Keratinocyte (primary cell): Measurements from ENCODE around the gene SEL1L2. TPM values are rescaled to one million over a fixed set of nuclear protein-coding genes. Genes with fewer than 3 reads are reported as not detected.

Experiments
- DNase-seq: peaks from one replicate; pipeline ENCODE4 v3.0.0-alpha.2; 2011; ENCODE audit warnings: low read depth, missing footprints, low spot score
- FAIRE-seq: peaks from 2 replicates; lab custom pipeline; 2011; peaks lifted over from hg19 to GRCh38; lab: Jason Lieb, UNC
- H2AFZ ChIP-seq: 2 replicates; pipeline ENCODE4 v1.6.0; 2012; ENCODE audit warnings: low read length, control low read depth, inconsistent platforms; ENCODE audit not compliant: control insufficient read depth
- H3K27ac ChIP-seq: 2 replicates; pipeline ENCODE4 v1.5.1; 2011; ENCODE audit warnings: low read length; ENCODE audit not compliant: control insufficient read depth, insufficient read depth
- H3K27me3 ChIP-seq: 3 replicates; pipeline ENCODE4 v1.6.0; 2011; ENCODE audit warnings: low read length; ENCODE audit not compliant: control insufficient read depth, insufficient read depth; ENCODE audit errors: extremely low read depth
- H3K36me3 ChIP-seq, 2 experiments: 2 replicates in 1 of 2; 3 replicates in 1 of 2; pipeline ENCODE4 v1.5.1; 2011; ENCODE audit warnings: low read length in 2 of 2, mild to moderate bottlenecking in 1 of 2; ENCODE audit not compliant: control insufficient read depth in 2 of 2, insufficient read depth in 2 of 2; ENCODE audit errors: extremely low read depth in 1 of 2
- H3K4me1 ChIP-seq: 3 replicates; pipeline ENCODE4 v1.5.1; 2011; ENCODE audit warnings: low read length; ENCODE audit not compliant: control insufficient read depth, insufficient read depth; ENCODE audit errors: extremely low read depth
- H3K4me2 ChIP-seq: 3 replicates; pipeline ENCODE4 v1.6.0; 2011; ENCODE audit warnings: low read depth, low read length; ENCODE audit not compliant: control insufficient read depth, insufficient read depth; ENCODE audit errors: extremely low read depth
- H3K4me3 ChIP-seq, 3 experiments: fragments of 200-600 bp in 1 of 3; sonication (generic) in 1 of 3; 2 replicates in 2 of 3; 3 replicates in 1 of 3; pipeline ENCODE4 v1.5.1; 2011 to 2016; ENCODE audit warnings: low read length in 3 of 3, mild to moderate bottlenecking in 3 of 3, control low read depth in 2 of 3, inconsistent platforms in 1 of 3, low read depth in 1 of 3, mixed read lengths in 1 of 3, mixed run types in 1 of 3, moderate library complexity in 1 of 3; ENCODE audit not compliant: control insufficient read depth in 2 of 3, insufficient read depth in 2 of 3; ENCODE audit errors: extremely low read depth in 1 of 3
- H3K79me2 ChIP-seq: 2 replicates; pipeline ENCODE4 v1.6.0; 2012; ENCODE audit warnings: low read length; ENCODE audit not compliant: control insufficient read depth, insufficient read depth
- H3K9ac ChIP-seq: 3 replicates; pipeline ENCODE4 v1.6.0; 2011; ENCODE audit warnings: low read length; ENCODE audit not compliant: control insufficient read depth, insufficient read depth; ENCODE audit errors: extremely low read depth
- H3K9me1 ChIP-seq: 3 replicates; pipeline ENCODE4 v1.6.0; 2011; ENCODE audit warnings: low read length; ENCODE audit not compliant: control insufficient read depth, insufficient read depth; ENCODE audit errors: extremely low read depth
- H3K9me3 ChIP-seq: 2 replicates; pipeline ENCODE4 v1.5.1; 2012; ENCODE audit warnings: low read depth, low read length; ENCODE audit not compliant: control insufficient read depth
- H4K20me1 ChIP-seq: 3 replicates; pipeline ENCODE4 v1.6.0; 2011; ENCODE audit warnings: low read length; ENCODE audit not compliant: control insufficient read depth, insufficient read depth; ENCODE audit errors: extremely low read depth
- CTCF ChIP-seq, 3 experiments: IDR thresholded peaks in 1 of 3; conservative IDR thresholded peaks in 1 of 3; optimal IDR thresholded peaks in 1 of 3; 2 replicates in 2 of 3; 3 replicates in 1 of 3; pipeline versions ENCODE3 to v1.5.1; 2011; ENCODE audit warnings: low read length in 3 of 3, mild to moderate bottlenecking in 3 of 3, moderate library complexity in 2 of 3, control low read depth in 1 of 3, inconsistent platforms in 1 of 3; ENCODE audit not compliant: insufficient read depth in 2 of 3; ENCODE audit errors: extremely low read depth in 1 of 3
- EZH2 ChIP-seq: IDR thresholded peaks from one replicate; pipeline ENCODE4 v1.6.1; 2012; ENCODE audit warnings: inconsistent platforms, mild to moderate bottlenecking, low read length, moderate library complexity
- dilution Hi-C: fragments of 300-500 bp; cut with MboI; formaldehyde crosslinking; loops from one replicate; pipeline ENCODE4 v1.7.0; 2020; ENCODE audit warnings: low sequenced_read_pairs; ENCODE audit not compliant: extremely low pct_ligation_motif_present
- polyA plus RNA-seq, 5 experiments: library from polyadenylated mRNA; depleted of rRNA in 3 of 5; stranded (reverse) in 3 of 5; stranded (forward) in 1 of 5; unstranded in 1 of 5; fragments of >200 nt; gene quantifications; 1 replicate in 1 of 5; 2 replicates in 3 of 5; 3 replicates in 1 of 5; pipeline versions ENCODE4 v1.2.1 to v1.2.3, GENCODE V29; 2011 to 2012; ENCODE audit warnings: missing spikeins in 2 of 5, low read depth in 1 of 5, low replicate concordance in 1 of 5

The SEL1L2 gene
- polyA plus RNA-seq, 1 donor (not counting 4 experiments of a cell fraction or from before 2014, with no cell fraction given): not detected

- no peaks in the 10 kb centered on the region for H3K9me3 ChIP-seq
- no peak for TF ChIP-seq CTCF (optimal IDR thresholded peaks at IDR 0.05 in 1 of 3, IDR thresholded peaks at IDR 0.05 in 1 of 3, conservative IDR thresholded peaks at IDR 0.05 in 1 of 3; ENCODE audit: extremely low read depth in 1 of 3, insufficient read depth in 2 of 3, low read length in 3 of 3)
- no peak for TF ChIP-seq EZH2
- H3K4me3 ChIP-seq: no peak overlapping the region
- H3K27ac ChIP-seq: no peak overlapping the region
- H2AFZ ChIP-seq: no peak overlapping the region
- H3K79me2 ChIP-seq: no peaks in the 10 kb centered on the region
- H3K9ac ChIP-seq: no peak overlapping the region
- no peaks in the 10 kb centered on the region for H3K9me1 ChIP-seq
- peaks cover 21 to 26% of the 10 kb centered on the region in 2 experiments for H3K36me3 ChIP-seq
- no peak for DNase-seq
- FAIRE-seq: no peak
- dilution Hi-C loops: no loop called here
- no peaks in the 10 kb centered on the region for H3K27me3 ChIP-seq
- no peaks in the 10 kb centered on the region for H4K20me1 ChIP-seq
- H3K4me1 ChIP-seq: no peaks in the 10 kb centered on the region
- H3K4me2 ChIP-seq: no peak overlapping the region
Measured at GRCh38 chr20:13813910-13814309, 176.5 kb downstream of the SEL1L2 start.

GRCh38 chr20:13810446-13810845 lies 180.0 kb downstream of the SEL1L2 start:
- Histone ChIP-seq H3K4me2 (no peak overlapping the region), H3K9me1 (no peaks in the 10 kb centered on the region), H3K4me3 (no peak overlapping the region), H3K9ac (no peak overlapping the region), H3K27ac (no peak overlapping the region), H3K79me2 (no peaks in the 10 kb centered on the region), H4K20me1 (no peaks in the 10 kb centered on the region), H3K4me1 (no peaks in the 10 kb centered on the region), H3K9me3 (no peaks in the 10 kb centered on the region), H2AFZ (no peak overlapping the region), H3K27me3 (no peaks in the 10 kb centered on the region), H3K36me3 (peaks cover 18 to 33% of the 10 kb centered on the region in 2 experiments)
- dilution Hi-C loops: no loop called here
- FAIRE-seq (no peak), DNase-seq (no peak)
- TF ChIP-seq CTCF (optimal IDR thresholded peaks at IDR 0.05 in 1 of 3, IDR thresholded peaks at IDR 0.05 in 1 of 3, conservative IDR thresholded peaks at IDR 0.05 in 1 of 3; ENCODE audit: extremely low read depth in 1 of 3, insufficient read depth in 2 of 3, low read length in 3 of 3) (no peak), EZH2 (no peak)
